NCI-H1105 (cell line): Measurements from ENCODE around the gene SET.

ENCODE experiments used
- DNase-seq: peaks from one replicate; lab custom pipeline; 2025; lab: John Stamatoyannopoulos, UW

The SET gene

DNA sequence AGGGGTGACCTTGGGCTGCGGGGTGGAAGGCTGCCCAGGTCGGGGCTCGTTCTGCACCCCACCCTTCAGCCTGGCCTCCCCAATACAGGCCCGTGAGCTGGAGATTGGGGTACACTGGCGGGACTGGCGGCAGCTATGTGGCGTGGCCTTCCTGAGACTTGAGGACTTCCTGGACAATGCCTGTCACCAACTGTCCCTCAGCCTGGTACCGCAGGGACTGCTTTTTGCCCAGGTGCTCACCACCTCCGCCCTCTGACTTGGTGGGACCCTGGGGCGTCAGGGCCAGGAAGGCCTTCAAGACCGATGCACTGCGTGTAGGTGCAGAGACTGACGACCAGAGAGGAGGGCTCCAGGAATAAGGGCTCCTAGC is 24.4 kb downstream of the SET start:
- DNase-seq: no peak

DNA sequence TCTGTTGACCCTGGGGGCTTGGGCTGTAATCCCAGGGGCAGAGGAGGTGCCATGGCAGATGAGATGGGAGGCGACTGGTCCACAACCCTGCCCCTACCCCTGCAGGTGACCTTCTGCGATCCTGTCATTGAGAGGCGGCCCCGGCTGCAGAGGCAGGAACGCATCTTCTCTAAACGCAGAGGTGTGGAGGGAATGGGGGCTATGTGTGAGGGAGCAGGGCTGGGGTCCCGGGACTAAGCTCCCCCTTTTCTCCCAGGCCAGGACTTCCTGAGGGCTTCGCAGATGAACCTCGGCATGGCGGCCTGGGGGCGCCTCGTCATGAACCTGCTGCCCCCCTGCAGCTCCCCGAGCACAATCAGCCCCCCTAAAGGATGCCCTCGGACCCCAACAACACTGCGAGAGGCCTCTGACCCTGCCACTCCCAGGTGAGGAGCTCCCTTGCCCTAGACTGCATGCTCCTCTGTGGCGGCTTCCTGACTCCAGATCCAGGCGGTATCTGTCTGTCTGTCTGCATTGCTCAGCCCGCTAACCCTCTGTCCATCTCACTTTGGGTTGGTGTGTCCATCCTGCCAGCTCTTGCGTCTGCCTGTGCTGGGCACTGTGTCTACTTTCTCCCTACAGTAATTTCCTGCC is 25.0 kb downstream of the SET start:
- no peak for DNase-seq

DNA sequence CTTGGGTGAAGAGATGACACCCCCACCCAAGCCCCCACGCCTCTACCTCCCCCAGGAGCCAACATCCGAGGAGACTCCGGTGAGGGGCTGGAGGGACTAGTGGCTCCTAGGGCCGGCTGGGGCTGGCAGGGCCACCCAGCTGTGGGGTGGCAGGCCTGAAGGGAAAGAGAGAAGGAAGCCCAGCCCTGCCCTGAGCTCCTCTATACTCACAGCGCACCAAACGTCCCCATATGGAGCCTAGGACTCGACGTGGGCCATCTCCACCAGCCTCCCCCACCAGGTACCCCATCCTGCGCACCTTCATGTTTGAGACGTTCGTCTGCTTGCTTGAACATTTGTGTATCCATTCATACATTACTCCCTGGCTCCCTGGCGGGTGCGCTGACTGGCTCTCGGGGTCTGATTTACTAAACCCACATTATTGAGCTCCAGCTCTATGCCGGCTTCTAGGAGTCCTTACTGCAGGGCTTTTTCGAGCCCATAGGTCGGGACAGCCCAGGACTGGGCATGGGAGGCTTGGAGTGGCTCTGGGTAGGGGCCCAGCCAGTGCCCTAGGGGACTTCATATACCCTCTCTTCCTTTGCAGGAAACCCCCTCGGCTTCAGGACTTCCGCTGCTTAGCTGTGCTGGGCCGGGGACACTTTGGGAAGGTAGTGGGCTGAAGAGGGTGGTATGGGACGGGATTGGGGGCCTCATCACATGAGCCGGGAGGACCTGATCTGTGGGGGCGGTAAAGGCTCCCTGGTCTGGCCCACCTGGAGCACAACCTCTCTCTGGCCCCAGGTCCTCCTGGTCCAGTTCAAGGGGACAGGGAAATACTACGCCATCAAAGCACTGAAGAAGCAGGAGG is 25.8 kb downstream of the SET start:
- no peak for DNase-seq

DNA sequence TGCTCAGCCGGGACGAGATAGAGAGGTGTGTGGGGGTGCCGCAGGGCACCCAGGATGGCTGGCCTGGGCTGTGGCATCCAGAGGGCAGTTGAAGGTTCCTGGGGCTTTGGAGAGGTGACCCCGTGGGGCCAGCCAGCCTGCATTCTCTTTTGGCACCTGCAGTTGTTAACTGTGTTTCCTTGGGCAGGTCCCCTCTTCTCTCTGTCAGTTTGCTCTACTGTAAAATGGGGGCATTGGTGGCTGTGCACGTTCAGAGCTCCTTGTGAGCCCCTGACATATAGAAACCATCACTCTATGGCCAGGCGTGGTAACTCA is 26.4 kb downstream of the SET start:
- DNase-seq: no peak

DNA sequence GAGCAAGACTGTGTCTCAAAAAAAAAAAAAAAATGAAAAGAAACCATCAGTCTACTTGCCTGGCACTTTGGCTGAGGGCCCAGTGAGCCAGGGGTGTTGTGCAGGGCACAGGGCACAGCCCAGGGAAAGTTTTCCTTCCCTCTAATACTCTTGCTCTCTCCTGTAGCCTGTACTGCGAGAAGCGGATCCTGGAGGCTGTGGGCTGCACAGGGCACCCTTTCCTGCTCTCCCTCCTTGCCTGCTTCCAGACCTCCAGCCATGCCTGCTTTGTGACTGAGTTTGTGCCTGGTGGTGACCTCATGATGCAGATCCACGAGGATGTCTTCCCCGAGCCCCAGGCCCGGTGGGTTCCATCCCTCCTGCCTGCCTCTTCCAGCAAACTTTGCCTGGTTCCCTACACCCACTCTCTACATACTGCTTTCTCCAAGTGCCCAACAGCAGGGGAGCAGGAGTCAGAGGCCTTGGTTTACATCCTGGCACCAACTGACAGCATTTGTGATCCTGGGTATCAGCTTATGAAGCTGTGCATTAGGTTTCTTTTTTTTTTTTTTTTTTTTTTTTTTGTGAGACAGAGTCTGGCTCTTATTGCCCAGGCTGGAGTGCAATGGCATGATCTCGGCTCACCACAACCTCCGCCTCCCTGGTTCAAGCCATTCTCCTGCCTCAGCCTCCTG is 27.7 kb downstream of the SET start:
- no peak for DNase-seq

DNA sequence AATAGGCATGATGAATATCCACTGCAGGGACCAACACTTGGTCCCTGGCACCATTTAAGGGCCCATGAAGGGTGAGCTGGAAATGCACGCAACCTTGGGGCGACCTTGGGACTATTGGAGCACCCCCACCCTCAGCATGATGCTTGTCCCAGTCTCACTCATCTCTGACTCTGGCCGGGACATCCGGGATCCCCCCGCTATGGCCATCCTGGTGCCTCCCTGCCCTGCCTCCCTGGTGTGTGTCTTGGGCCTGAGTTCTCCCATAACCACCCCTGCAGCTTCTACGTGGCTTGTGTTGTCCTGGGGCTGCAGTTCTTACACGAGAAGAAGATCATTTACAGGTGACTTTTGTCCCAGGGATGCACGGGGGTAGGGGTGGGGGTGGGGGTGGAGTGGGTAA is 29.0 kb downstream of the SET start:
- DNase-seq: no peak

DNA sequence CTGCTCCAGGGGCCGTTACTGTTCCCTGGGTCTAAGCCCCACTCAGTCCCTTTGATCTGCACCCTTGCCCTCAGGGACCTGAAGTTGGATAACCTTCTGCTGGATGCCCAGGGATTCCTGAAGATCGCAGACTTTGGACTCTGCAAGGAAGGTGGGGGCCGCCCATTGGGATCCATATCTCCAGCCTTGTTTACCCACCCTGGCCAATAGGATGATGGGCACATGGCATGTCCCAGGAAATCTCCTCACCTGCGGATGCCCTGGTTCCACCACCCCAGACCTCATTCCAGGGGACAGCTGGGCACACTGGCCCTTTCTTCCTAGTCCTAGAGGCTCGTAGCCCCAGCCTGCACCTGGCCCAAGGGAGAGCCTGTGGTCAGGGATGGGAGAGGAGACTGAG is 29.5 kb downstream of the SET start:
- no peak for DNase-seq

DNA sequence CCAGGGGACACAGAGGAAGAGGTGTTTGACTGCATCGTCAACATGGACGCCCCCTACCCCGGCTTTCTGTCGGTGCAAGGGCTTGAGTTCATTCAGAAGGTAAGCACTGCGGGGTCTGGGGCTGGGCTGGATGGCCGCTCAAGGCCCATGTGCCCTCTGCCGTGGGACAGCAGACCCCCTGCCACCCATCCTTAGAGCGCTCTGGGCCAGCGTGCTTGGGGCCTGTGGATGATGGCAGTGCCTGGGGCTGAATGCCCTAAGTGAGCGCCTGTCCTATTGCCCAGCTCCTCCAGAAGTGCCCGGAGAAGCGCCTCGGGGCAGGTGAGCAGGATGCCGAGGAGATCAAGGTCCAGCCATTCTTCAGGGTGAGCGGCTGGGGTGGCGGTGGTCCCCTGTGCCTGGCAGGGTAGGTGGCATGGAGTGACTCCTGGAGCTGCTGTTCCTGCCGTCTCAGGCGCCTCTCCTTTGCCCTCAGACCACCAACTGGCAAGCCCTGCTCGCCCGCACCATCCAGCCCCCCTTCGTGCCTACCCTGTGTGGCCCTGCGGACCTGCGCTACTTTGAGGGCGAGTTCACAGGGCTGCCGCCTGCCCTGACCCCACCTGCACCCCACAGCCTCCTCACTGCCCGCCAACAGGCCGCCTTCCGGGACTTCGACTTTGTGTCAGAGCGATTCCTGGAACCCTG is 31.0 kb downstream of the SET start:
- no peak for DNase-seq

DNA sequence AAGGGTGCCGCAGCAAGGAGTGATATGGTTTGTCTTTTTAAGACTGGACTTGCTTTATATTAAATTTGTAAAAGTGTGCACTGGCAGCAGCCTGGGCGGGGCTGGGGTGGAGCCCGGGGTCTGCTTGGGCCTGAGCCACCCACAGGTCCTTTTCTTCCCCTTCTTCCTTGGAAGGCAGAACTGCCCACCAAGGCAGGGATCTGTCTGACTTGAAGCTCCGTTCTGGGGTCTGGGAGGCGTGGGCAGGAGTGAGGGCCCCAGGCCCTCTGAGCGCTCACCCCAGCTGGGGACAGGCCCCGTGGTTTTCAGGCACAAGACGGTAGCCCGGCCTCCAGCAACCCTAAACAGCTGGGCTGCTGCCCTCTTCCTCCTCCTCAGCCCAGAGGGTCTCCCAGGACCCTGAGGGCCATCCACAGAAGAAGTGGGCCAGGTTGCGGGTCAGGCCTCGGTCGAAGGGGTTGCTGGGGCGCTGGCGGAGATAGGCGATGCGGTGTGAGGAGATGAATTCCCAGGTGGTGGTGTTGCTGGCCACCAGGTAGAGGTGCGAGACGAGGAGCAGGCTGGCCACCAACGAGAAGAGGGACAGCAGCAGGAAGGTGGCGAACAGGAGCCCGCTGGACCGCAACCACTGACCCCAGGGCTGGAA is 31.9 kb downstream of the SET start:
- DNase-seq: no peak

DNA sequence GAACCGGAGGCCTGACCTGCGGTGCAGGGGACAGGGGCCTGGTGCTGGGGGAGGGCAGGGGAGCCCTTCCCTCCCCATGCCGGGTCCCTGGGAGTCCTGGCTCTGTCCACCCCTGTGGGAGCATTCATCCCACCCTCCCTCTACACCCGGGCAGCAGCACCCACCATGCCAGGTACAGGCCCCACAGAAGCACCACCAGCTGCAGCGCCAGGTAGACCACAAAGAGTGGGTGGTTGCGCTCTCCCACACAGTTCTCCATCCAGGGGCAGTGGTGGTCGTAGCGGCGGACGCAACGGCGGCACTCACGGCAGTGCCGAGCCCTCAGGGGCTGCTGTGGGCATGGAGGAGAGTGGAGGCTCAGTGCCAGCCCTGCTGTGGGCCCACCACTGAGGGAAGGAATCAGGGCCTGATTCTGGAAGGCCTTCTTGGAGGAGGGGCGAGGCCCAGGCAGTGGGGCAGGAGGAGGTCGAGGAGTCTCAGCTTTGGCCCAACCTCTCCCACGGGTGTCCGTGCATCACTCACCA is 32.5 kb downstream of the SET start:
- DNase-seq: no peak

DNA sequence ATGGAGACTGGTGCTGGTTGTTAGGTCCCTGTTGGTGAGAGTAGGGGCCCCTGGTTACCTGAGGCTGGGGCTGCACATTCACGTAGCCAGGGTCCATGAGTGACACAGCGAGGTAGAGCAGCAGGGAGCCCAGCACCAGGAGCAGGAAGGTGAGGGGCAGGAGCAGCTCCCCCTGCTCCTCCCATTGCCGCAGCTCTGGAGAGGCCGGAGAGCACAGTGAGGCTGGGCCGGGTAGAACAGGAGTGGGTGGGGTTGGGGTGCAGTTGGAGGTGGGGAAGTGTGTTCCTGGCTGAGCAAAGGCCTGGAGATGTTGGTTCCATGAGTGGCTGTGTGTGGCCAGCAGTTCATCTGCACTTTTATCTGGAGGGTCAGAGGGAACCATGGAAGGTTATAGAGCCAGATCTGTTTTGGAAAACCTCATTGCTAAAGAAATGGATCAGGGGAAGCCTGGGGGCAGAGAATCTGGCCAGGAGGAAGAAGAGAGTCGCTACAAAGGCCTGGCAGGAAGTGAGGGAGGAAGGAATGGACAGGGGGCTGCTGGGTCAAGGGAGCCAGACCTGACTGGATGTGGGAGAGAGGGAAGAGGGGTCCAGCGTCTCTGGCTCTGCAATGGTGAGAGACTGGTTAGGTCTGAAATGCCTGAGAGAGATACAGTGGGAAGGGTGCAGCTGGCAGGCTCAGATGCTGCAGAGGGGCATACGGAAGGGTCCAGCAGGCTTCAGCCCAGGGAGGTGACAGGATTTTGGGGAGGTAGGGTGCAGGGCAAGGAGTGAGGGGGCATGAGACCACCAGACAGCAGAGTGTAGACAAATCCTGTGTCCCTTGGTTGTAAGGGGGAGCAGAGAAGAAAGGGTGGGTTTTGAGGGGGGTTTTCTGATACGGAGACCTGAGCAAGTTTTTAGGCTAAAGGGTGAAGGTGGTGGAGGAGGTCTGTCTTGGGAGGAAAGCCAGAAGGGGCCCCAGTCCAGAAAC is 33.6 kb downstream of the SET start:
- DNase-seq: no peak

DNA sequence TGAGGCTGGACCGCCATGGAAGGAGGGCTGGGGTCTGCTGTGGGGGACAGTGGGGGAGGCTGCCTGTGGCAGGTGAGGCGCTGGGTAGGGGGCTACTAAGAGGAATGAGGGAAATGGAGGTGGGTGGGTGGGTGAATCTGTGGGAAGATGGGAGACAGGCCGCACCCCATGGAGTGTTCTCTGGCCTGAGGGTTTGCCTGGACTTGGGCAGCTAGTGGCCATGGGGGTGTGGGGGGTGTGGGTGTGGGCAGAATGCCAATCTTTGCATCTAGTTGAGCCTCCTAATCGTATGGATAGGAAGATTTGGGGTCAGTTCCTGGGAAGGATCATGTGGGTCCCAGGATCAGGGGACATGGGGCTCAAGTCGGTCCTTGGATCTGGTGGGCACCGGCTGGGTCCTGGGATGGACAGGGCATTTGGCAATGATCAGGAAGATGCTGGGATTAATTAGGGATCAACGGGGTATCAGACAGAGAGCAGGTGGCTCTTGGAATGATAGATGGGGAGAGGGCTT is 34.4 kb downstream of the SET start:
- no peak for DNase-seq

DNA sequence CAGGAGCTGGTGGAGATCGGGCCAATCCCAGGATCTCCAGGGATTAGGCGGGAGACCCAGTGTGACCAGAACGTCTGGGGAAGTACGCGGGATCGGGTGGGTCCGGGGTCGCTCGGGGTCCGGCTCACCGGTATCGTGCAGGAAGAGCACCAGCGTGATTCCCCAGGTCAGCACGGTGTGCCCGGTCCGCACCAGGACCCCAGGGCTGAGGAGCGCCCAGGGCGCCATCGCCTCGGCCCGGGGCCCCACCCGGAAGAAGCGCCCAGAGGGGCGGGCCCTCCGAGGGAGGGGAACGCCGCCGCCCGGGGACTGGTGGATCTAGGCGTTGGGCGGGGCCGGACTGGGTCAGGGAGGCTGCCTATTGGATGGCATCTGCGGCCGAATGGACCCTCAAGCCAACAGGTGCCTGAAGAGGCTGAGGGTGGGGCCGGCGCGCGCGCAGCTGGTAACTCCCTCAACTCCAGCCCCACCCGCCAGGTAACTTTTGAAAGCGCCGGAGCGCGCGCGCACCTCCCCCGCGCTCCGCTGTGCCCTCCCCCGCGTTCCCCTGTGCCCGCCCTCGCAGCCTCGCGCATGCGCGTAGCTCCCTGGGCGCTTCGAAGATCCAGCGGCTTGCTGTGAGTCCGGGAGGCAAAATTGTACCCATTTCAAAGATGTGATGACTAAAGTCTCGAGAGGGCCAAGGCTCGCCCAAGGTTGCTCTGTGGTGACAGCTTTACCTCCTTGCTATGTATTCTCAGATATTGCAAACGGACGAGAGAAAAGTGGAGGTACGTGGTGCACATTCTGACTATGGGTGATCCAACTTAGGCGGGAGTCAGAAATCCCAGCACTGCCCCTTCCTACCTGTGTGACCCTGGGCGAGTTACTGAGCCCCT is 35.1 kb downstream of the SET start, which contains the start of gene ZDHHC12:
Gene ZDHHC12 (minus strand): TSS at position 262 of the 878 bp plus-strand sequence. CDS start 34 bp downstream, at position 228.
- DNase-seq: peak; percentile 98

DNA sequence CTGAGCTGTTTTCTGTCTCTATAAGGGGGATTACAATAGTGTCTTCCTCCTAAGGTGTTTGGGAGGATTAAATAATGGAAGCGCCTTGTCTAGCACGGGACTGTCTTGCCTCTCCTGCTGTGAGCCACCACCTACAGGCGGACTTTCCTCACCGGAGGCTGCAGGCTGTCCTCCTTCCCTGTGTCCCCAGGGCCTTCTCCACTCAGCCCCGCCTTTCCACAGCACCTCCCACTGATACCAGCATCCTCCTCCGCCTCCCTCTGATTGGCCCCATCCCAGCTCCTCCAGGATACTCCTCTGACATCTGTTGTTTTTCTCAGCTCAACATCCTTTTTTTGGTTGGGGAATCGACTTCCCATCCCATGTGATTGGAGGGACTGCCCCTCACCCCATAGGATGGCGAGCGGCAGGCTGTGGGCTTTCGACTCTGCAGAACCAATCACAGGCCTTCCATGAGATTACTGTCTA is 35.8 kb downstream of the SET start:
- DNase-seq: no peak

DNA sequence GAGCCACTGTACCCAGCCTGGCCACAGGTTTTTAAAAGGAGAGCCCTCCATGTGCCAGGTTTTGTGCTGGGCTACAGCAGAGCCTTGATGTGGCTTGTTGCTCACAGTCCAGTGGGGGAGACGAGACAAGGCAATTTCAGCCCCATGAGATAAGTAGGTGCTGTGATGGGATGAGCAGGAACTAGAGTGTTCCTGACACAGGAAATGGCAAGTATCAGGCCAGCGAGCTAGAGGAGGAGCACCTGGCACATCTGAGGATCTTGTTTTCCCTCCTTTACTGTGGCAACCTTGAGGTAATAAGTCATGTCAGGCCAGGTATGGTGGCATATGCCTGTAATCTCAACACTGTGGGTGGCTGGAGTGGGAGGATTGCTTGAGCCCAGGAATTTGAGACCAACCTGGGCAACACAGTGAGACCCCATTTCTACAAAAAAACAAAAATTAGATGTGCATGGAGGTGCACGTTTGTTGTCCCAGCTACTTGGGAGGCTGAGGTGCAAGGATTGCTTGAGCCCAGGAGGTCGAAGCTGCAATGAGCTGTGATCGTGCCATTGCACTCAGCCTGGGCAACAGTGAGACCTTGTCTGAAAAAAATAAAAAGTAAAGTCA is 38.7 kb downstream of the SET start:
- no peak for DNase-seq

DNA sequence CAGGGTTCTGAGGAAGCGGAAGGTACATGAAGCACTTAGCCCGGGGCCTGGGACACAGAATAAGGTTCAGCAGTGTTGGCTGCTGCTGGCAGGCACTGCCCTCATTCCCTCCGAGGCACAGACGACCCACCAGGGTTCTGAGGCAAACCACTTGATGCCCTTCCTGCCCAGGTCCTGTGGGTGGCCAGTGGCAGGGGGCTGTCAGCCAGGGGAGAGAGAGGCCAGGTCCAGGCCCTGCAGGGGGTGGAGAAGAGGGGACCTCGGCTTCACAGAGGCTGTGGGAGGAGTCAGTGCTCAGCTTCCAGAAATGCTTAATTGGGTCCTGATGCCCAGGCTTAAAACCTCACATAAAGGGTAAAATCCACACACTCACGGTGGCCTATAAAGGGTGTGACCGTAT is 39.3 kb downstream of the SET start:
- no peak for DNase-seq

DNA sequence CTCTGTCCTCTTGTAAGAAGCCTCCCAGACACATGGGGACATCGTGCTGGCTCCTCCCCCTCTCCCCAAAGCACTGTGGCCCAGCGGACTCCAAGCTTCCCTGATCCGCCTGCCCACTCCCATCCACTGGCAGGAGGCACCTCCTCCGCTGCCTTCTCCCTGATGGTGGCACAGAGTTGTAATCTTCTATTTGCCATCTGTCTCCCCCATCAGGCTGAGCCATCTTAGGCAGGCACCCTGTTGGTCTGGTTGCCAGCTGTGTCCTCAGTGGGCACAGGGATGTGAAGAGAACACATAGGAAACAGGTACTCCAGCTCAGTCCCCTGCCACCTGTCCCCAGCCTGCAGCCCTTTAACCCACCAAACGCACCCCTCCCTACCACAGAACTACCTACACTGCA is 40.3 kb downstream of the SET start:
- no peak for DNase-seq

DNA sequence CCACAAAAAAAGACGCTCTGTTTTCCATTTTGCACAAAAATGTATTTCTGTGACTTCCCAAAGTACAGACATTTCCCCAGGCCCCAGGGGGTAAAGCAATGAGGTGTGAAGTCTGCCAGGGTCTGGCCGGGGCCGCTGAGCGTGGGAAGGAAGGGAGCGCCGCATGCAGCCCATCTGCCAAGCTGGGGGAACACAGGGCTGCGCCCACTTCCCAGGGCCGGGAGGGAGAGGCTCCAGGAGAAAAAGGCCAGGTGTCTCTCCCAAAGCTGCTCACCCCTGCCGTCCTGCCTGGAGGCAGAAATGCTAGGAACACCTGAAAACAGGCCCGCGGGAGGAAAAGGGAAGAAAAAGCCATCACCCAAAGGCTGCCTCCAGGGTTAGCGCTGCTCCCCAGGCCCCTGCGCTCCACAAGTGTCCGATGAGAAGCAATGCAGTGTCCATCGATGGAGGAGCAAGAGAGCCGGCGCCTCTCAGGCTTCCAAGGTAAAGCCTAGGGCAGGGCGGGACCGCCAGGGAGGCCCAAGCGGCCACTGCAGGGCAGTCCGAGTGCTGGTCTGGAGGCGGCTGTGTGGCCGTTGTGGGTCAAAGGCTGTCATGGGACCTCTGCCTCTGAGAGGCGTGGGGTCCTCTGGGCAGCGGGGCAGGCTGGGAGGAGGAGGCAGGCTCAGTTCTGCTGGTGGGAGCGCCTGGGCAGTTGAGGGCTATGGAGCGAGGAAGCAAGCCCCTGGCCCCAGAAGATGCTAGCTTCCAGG is 40.9 kb downstream of the SET start:
- DNase-seq: no peak
